ENCODE results near the gene PDYN.

Gene PDYN

DNA sequence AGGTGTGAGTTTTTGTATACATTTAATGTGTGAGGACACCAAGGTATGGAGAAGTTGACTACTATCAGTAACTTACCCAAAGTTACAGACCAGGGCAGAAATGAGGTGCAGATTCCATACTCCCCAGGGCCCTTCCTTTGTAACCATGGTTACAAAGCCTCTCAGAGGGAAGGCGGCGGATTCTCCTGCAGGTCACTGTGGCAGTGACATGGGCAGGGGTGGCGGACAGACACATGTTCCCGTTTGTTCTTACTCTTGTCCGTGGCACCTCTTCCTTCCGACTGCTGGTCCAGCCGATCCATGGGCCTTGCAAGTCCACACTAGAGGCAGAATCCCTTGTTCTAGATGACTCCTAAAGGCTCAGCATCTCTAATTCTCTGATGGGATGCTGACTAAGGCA lies 43.0 kb downstream of the PDYN start:
- H3K4me3 ChIP-seq (ENCODE audit: low read depth, low read length): no peak overlapping the region
- TF ChIP-seq, protein P1, sequence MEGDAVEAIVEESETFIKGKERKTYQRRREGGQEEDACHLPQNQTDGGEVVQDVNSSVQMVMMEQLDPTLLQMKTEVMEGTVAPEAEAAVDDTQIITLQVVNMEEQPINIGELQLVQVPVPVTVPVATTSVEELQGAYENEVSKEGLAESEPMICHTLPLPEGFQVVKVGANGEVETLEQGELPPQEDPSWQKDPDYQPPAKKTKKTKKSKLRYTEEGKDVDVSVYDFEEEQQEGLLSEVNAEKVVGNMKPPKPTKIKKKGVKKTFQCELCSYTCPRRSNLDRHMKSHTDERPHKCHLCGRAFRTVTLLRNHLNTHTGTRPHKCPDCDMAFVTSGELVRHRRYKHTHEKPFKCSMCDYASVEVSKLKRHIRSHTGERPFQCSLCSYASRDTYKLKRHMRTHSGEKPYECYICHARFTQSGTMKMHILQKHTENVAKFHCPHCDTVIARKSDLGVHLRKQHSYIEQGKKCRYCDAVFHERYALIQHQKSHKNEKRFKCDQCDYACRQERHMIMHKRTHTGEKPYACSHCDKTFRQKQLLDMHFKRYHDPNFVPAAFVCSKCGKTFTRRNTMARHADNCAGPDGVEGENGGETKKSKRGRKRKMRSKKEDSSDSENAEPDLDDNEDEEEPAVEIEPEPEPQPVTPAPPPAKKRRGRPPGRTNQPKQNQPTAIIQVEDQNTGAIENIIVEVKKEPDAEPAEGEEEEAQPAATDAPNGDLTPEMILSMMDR (IDR thresholded peaks at IDR 0.05; ENCODE audit: low read depth, low read length): no peak

- no peak overlapping the region for H3K4me3 ChIP-seq (ENCODE audit: low read depth, low read length)
Measured at GRCh38 chr20:1949347-1950100, 44.3 kb downstream of the PDYN start.

GRCh38 chr20:1947535-1947846 lies 46.4 kb downstream of the PDYN start:
- H3K4me3 ChIP-seq (ENCODE audit: low read depth, low read length): no peak overlapping the region
- TF ChIP-seq, protein P1 (IDR thresholded peaks at IDR 0.05; ENCODE audit: low read depth, low read length): no peak

More at GRCh38 chr20:1949347-1950100, 44.3 kb downstream of the PDYN start:
- TF ChIP-seq, protein P1 (IDR thresholded peaks at IDR 0.05; ENCODE audit: low read depth, low read length): no peak

DNA sequence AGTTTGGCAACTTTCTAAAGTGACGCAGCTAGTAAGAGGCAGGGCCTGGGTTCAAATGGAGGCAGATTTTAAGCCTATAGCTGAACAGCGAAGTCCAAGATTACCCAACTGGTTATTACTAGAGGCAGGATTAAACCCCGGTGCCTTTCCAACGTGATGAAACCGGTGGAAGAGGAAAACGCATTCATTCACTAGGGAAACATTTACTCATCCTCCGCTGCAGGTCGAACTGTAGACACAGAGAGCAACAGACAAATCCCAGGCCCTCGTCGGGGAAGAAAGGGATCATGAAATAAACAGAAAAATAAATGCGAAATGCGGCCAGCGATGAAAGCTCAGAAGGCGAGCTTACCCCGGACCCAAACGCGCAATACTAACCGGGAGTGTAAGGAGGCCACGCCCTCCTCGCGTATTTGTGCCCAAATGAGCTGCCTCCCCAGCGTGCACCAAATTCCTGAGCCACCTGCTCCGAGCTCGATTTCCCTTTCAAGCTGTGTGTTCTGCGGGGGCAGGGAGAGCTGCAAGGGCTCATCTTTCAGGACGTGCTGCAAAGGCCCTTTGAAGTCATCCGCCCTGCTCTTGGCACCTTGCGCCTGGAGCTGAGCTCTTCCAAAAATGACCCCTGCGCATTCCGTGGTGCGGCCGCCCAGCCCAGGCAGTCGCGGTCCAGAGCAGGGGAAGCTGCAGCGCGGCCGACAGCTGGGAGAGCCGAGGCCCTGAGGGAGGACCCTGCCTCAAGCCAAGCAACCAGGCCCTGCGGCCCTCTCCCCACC lies 46.9 kb downstream of the PDYN start:
- TF ChIP-seq, protein P1 (IDR thresholded peaks at IDR 0.05; ENCODE audit: low read depth, low read length): no peak
- no peak overlapping the region for H3K4me3 ChIP-seq (ENCODE audit: low read depth, low read length)

DNA sequence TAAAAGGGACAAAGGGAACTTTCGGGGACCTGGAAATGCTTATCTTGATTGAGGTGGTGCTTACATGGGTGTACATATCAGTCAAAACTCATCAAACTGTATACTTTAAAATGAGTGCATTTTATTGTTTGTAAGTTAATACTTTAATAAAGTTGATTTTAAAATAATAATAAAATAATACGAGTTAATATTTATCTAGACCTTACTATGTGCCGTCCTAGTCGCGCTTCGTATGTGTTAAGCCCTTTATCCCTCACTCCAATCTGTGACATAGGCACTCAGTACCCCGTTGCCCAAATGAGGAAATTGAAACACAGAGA lies 47.5 kb downstream of the PDYN start:
- no peak overlapping the region for H3K4me3 ChIP-seq (ENCODE audit: low read depth, low read length)
- TF ChIP-seq, protein P1 (IDR thresholded peaks at IDR 0.05; ENCODE audit: low read depth, low read length): no peak

DNA sequence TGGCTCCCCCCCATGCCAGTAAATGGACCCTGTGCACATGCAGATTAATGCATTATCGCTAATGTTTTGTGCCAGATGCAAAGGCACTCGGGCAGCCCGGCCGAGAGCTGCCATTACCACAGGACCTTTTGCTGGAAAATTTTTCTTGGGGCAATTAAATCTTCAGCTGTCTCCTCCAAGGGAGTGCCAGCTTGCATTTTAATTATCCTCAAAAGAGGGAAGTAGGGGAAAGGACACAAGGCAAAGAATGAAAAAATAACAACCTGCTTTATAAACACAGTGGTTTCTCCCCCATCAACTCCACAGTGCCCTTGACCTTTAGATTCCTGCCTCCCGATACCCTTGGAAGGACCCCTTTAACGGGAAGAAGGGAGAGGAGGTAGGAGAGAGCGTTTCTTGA lies 48.2 kb downstream of the PDYN start:
- TF ChIP-seq, protein P1 (IDR thresholded peaks at IDR 0.05; ENCODE audit: low read depth, low read length): no peak
- no peak overlapping the region for H3K4me3 ChIP-seq (ENCODE audit: low read depth, low read length)

GRCh38 chr20:1945134-1945618 lies 48.7 kb downstream of the PDYN start:
- no peak overlapping the region for H3K4me3 ChIP-seq (ENCODE audit: low read depth, low read length)
- TF ChIP-seq, protein P1 (IDR thresholded peaks at IDR 0.05; ENCODE audit: low read depth, low read length): no peak
